Hippocampal formation (tissue), 2 donors: ENCODE measurements around the gene GMNN.
"Not testable (repeated sequence)": the region's sequence is repeated elsewhere in the genome, so short reads cannot be mapped to it uniquely, and the experiment has no call there.

Experiments
- DNase-seq, 2 donors: peaks; one replicate each; lab custom pipeline; 2025; lab: John Stamatoyannopoulos, UW

The GMNN gene

GRCh38 chr6:24774696-24775519, at the start of gene GMNN:
Gene GMNN (plus strand): TSS chr6:24774937. CDS start chr6:24777247, 2,310 bp downstream.
- peak; percentile 94 to 95 for DNase-seq

- DNase-seq, result not testable (repeated sequence)
These were observed 44.1 kb upstream of the GMNN start for GRCh38 chr6:24730653-24731052.

- not testable (repeated sequence) for DNase-seq
These were observed 43.1 kb upstream of the GMNN start for GRCh38 chr6:24731456-24732134.

- no peak for DNase-seq
These were observed 40.6 kb upstream of the GMNN start for GRCh38 chr6:24734166-24734565.

- DNase-seq, result not testable (repeated sequence)
These were observed 40.0 kb upstream of the GMNN start for GRCh38 chr6:24734710-24735109.

- no peak for DNase-seq
These were observed 36.0 kb upstream of the GMNN start for GRCh38 chr6:24738741-24739140.

- DNase-seq, result no peak
These were observed 33.9 kb upstream of the GMNN start for GRCh38 chr6:24740861-24741260.

GRCh38 chr6:24742216-24742738, 32.5 kb upstream of the GMNN start:
- DNase-seq, result no peak

GRCh38 chr6:24743265-24743943, 31.3 kb upstream of the GMNN start:
- DNase-seq, result peak in 1 of 2 donors; percentile 19

GRCh38 chr6:24743944-24744335, 30.8 kb upstream of the GMNN start:
- DNase-seq, result no peak

GRCh38 chr6:24744911-24745310, 29.8 kb upstream of the GMNN start:
- peak in 1 of 2 donors; percentile 20 for DNase-seq

GRCh38 chr6:24749297-24749696, 25.4 kb upstream of the GMNN start:
- no peak for DNase-seq

- not testable (repeated sequence) for DNase-seq
These were observed 23.9 kb upstream of the GMNN start for GRCh38 chr6:24750878-24751277.

GRCh38 chr6:24752503-24752902, 22.2 kb upstream of the GMNN start:
- DNase-seq, result no peak

GRCh38 chr6:24752917-24753492, 21.7 kb upstream of the GMNN start:
- no peak for DNase-seq

GRCh38 chr6:24753545-24753944, 21.2 kb upstream of the GMNN start:
- DNase-seq, result no peak

GRCh38 chr6:24754378-24754777, 20.4 kb upstream of the GMNN start:
- not testable (repeated sequence) for DNase-seq

- DNase-seq, result no peak
These were observed 19.5 kb upstream of the GMNN start for GRCh38 chr6:24755279-24755678.

GRCh38 chr6:24757611-24758010, 17.1 kb upstream of the GMNN start:
- DNase-seq, result no peak

GRCh38 chr6:24759718-24760117, 15.0 kb upstream of the GMNN start:
- no peak for DNase-seq

GRCh38 chr6:24760210-24760609, 14.5 kb upstream of the GMNN start:
- DNase-seq, result no peak
